Renal pelvis (tissue), 4 donors: Measurements from ENCODE around the gene ACADL. TPM values are rescaled to one million over a fixed set of nuclear protein-coding genes. Genes with fewer than 3 reads are reported as not detected.
"Not testable (repeated sequence)": the region's sequence is repeated elsewhere in the genome, so short reads cannot be mapped to it uniquely, and the experiment has no call there.

Source experiments
- DNase-seq: peaks from one replicate; pipeline ENCODE4 v3.0.0-alpha.2; 2013
- polyA plus RNA-seq, 3 donors: library from polyadenylated mRNA; unstranded; fragments of 120-200 nt; gene quantifications; one replicate each; pipeline ENCODE4 v1.2.1, GENCODE V29; 2013; ENCODE audit not compliant: insufficient read length in 3 of 3

Gene ACADL
- polyA plus RNA-seq, 3 donors = 14.4 to 31.4 (median 26.3) TPM

DNA sequence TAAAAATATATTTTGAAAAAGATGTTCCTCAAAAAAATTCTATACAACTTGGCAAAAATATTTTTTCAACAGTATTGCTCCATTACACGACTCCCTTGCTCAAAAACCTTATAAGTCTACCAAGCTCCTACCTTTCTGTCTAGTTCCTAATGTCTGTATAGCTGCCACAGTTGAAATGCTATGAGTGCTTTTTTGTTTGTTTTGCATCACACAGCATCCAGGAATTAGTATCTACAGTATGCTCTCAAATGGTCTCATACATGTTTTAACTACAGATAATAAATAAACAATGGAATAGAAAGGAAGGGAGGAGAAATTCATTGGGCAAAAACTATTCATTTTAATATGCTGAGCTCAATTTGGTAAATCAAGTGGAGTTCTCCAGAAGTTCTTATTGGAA lies 17.3 kb downstream of the ACADL start:
- DNase-seq = no peak

DNA sequence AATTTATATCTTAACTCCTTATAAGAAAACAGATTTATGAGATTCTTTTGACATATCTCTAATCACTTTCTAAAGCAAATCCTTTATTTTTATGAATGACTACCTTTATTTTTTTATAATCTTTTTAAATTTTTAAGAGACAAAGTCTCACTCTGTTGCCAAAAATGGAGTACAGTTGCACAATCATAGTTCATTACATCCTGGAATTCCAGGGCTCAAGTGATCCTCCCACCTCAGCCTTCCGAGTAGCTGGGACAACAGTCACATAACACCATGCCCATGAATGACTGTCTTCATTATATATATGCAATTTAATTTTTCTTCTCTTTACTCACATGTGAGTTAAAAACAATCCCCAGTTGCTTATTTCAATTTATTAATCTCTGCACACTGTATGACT lies 21.7 kb downstream of the ACADL start:
- DNase-seq = no peak

- no peak for DNase-seq
Measured at GRCh38 chr2:210203147-210203546, 22.1 kb downstream of the ACADL start.

GRCh38 chr2:210199854-210200253 lies 25.4 kb downstream of the ACADL start:
- DNase-seq = no peak

DNA sequence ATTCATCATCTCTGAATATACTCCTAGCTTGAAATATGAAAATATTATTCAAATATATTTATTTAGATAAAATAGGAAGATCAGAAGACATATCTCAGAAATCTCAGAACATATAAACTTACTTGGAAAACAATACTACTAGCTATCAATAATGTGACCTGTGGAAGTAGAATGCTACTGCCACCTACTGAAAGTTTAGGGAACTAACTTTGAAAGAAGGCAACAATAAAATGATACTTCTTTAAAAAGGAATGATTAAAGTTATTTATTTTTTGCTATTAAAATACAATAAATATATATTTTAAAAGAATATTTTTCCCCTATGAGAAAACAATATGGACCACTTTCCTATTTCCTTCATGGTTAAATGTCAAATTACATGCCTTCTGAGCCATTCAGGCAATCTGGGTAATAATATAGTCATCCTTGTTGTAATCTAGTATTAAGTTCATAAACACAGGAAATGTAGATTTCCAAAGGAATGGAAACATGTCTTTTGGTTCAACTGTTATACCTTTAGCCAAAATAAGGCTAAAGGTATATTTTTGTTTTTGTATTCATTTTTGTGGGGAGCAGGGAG lies 26.0 kb downstream of the ACADL start:
- no peak for DNase-seq

GRCh38 chr2:210198326-210198725 lies 26.9 kb downstream of the ACADL start:
- DNase-seq = no peak

DNA sequence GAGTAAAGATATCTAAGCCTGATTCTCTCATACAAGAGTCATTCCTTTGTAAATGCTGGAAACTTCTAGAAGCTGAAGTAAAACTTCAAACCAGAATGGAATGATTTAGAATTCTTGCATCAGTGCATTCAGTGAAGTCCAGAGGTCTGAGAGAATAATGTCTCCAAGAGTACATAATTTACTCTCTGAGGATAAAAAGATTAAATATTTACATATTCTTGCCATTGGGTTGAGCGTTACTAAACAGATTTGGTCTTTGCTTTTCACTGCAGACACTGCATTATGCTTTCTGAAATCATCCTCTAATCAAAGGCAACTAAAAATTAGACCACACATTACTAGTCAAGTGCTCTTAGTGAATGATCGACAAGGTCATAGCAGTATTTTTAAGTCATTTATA lies 27.5 kb downstream of the ACADL start:
- no peak for DNase-seq

GRCh38 chr2:210195101-210195852 lies 30.0 kb downstream of the ACADL start:
- no peak for DNase-seq

DNA sequence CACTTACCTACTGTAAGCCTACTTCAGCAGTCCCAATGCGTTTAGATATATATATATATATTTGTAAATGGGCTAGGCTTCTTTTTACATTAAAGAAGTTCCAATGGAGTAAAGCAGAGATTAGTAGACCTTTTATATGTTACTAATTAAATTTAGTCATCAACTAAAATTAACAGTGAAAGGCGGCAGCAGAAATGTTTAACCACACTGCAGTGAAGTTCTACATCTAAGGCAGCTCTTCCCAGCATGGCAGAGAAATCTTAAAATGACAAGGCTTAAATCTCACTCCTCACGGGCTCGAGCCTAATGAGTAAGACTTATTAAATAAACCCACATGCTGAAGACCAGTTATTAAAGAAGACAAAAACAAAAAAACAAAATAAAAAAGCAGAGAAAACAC lies 34.9 kb downstream of the ACADL start:
- no peak for DNase-seq

DNA sequence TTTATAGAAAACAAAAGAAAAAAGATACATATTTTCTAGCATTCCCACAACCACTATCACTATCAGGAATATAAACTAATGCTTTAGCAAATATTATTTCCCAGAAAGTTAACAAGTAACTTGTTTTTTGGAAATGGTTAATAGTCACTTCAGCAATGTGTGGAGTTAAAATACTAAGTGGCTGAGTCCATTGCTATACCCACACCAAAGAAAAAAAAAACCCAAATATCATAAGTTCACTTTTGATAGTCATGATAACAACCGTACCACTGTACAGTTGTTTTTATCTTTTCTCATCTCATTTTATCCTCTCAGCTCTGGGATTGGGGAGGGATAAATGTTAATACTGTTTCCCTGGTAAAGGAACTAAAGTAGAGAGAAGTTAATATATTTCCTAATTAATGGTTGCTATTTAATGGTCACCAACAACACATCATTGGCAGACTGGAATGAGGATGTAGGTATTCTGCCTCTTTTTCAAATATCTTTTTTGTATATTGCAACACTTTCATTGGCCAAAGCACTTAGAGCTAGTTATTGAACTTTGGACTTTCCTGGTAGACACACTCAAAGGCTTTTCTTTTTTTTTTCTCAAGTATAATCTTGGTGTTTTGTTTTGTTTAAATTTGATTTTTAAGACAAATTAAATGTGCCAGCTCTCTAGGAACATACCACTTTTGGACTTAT lies 35.7 kb downstream of the ACADL start:
- DNase-seq = no peak

DNA sequence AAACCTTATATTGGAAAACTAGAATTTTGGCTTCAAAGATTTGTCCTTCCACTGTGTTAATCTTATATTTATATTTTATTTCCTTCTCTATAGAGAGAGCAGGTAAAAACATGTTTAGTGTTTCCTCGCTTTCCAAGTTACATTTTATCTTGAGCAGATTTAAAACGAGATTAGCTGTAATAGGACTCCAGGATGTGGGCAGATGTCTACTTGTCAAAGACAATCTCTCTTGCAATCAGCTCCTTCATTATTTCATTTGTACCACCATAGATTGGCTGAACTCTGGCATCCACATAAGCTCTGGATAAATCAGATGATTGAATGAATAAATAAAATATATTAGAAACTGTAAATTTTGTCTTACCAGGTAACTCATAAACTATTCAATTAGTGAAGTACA lies 36.5 kb downstream of the ACADL start:
- no peak for DNase-seq

GRCh38 chr2:210188190-210188589 lies 37.1 kb downstream of the ACADL start:
- no peak for DNase-seq

- DNase-seq = not testable (repeated sequence)
Measured at GRCh38 chr2:210183936-210184335, 41.3 kb downstream of the ACADL start.

GRCh38 chr2:210181606-210182088 lies 43.6 kb downstream of the ACADL start:
- not testable (repeated sequence) for DNase-seq

GRCh38 chr2:210181033-210181605 lies 44.1 kb downstream of the ACADL start:
- DNase-seq = not testable (repeated sequence)

DNA sequence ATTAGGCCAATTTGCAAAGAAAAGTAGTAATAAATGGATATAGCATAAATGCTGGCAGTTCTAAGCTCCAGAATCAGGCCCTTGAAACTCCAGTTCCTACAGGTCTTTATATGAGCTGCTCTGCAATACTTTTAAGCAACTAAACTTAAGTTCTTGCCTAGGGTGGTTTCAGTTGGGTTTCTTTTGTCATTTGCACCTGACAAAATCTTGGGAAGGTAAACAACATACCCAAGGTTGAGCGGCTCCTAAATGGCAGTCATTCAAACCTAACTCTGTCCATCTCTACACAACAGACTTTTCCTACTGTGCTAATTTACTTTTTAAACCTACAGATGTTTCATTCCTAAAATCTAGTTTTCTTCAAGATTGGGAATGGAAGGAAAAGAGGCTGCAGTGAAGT lies 44.8 kb downstream of the ACADL start:
- DNase-seq = no peak

GRCh38 chr2:210179351-210179990 lies 45.8 kb downstream of the ACADL start:
- DNase-seq = no peak

- DNase-seq = no peak
Measured at GRCh38 chr2:210177769-210178168, 47.5 kb downstream of the ACADL start.

DNA sequence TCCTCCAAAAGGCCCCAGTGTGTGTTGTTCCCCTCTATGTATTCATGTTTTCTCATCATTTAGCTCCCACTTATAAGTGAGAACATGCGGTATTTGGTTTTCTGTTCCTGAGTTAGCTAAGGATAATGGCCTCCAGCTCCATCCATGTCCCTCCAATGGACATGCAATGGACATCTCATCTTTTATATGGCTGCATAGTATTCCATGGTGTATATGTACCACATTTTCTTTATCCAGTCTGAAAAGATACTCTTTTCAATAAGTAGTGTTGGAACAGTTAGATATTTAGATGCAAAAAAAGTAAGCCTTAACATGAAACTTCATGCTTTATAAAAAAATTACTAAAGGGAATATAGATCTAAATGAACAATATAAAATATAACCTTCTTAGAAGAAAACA lies 48.1 kb downstream of the ACADL start:
- not testable (repeated sequence) for DNase-seq

DNA sequence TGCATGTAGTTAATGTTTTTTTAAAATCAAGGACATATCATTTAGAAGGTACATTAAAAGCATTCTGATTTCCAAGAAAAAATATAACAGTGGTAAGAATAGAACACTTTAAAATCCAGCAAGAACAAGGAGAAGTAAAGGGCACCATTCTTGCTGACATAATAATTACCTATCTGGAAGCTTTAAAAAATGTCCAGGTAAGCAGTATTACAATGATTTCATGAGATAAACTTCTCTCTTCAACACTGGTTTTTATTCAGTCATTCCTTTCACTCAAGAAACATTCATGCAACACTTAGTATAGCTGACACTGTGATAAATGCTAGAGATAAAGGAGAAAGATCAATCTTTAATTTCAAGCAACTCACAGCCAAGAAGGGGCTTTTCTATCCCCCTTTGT lies 51.2 kb downstream of the ACADL start:
- DNase-seq = no peak

DNA sequence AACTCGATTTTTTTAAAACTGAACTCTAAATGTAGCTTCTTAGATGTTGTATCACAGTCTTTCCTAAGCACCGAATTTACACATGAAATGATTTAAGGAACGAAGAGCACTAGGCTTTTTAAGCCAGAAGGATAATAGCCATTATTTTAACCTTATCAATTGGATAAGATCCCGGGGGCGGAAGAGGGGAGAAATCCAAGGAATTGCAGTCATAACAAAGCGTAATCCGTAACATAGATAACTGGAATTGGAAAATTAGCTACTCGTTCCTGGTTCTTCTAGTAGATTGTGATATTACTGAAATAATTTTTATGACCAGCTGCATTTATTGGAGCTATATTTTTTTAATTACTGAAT lies 53.0 kb downstream of the ACADL start:
- no peak for DNase-seq
